Muscle of leg (tissue), 9 donors: ENCODE data around the gene LRRC40. TPM values are rescaled to one million over a fixed set of nuclear protein-coding genes. Genes with fewer than 3 reads are reported as not detected.

Source experiments
- polyA plus RNA-seq, 8 donors: library from polyadenylated mRNA; unstranded; fragments of 120-200 nt; gene quantifications; one replicate each; pipeline versions ENCODE4 v1.2.1 to v1.2.3, GENCODE V29; 2013; ENCODE audit warnings: inconsistent platforms in 1 of 8, low replicate concordance in 1 of 8; ENCODE audit not compliant: insufficient read length in 8 of 8, insufficient read depth in 1 of 8
- total RNA-seq: library from RNA; stranded (reverse); fragments of 120-200 nt; gene quantifications from one replicate; pipeline ENCODE4 v1.2.4, GENCODE V29; 2013

The LRRC40 gene
- total and polyA plus RNA-seq, 9 donors = 13.9 to 19.7 (median 16.9) TPM

Other genes starting within 250 kb of the LRRC40 start
- gene SRSF11, start 15.8 kb upstream of the LRRC40 start, total RNA-seq = 120 TPM
- gene SRSF11, start 15.8 kb upstream of the LRRC40 start, polyA plus RNA-seq = 100 to 1,000 TPM; 164 to 235 (median 179) TPM
- 26.6 TPM for gene ANKRD13C, start 149.1 kb upstream of the LRRC40 start, total RNA-seq
- 10 to 100 TPM; 12.9 to 20.5 (median 17.3) TPM for gene ANKRD13C, start 149.1 kb upstream of the LRRC40 start, polyA plus RNA-seq
- gene CTH, start 205.7 kb upstream of the LRRC40 start, total RNA-seq = 1.7 TPM
- 1 to 10 TPM; 1.4 to 3.7 (median 2.2) TPM for gene CTH, start 205.7 kb upstream of the LRRC40 start, polyA plus RNA-seq